ENCODE measurements around the gene QSOX2.

QSOX2 gene

GRCh38 chr9:136222166-136222905 is 23.3 kb downstream of the QSOX2 start:
- DNase-seq (ENCODE audit: low read depth), result no peak

GRCh38 chr9:136220017-136220729 is 25.4 kb downstream of the QSOX2 start:
- DNase-seq (ENCODE audit: low read depth), result no peak

- DNase-seq (ENCODE audit: low read depth), result no peak
These were observed 26.3 kb downstream of the QSOX2 start for GRCh38 chr9:136219276-136219675.

- DNase-seq (ENCODE audit: low read depth), result no peak
These were observed 26.9 kb downstream of the QSOX2 start for GRCh38 chr9:136218673-136219072.

- no peak for DNase-seq (ENCODE audit: low read depth)
These were observed 27.3 kb downstream of the QSOX2 start for GRCh38 chr9:136218271-136218670.

DNA sequence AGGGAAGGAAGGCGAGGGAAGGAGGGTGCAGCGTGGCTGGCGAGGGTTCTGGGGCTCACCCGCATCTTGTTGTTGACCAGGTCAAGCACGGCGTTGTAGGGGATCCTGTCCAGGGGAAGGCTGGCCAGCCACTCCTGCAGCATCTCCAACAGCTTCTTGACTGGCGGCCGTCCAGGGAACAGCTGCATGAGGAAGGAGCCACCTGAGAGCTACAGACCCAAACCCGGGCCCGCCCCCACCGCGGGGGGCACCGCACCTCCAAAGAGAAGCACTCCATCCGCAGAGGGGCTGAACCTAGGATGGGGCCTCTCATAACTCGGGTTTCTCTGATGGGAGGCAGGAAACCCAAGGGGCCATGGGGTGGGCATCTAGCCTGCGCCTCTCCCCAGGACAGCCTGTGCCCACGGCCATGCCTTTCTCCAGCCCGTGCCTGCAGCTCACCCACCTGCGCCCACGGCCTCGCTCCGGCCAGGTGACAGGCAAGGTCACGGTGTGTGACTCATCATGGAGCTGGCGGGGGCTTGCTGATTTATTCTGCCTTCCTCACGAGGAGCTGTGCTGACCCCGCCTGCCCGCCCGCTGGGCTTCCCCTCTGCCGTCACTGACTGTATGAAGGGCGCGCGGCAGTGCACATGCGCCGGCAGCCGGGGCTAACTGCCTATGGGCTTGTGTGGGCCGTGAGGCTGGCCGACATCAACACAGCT is 28.9 kb downstream of the QSOX2 start:
- DNase-seq (ENCODE audit: low read depth), result no peak

DNA sequence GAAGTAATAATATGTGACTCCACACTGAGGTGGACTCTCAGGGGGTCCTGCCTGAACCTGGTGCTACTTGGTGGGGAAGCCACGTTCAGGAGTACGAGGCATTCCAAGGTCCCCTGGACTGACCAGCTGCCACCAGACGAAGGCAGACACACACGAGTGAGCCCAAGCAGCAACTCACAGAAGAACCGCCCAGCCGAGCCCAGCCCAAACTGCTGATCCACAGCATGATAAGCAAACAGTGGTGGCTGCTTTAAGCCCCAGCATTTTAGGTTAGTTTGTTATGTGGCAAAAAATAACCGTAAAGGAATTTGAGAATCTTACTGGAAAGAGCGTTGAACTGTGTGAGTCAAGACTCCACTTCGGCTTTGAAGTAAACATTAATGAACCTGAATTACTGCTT is 31.9 kb downstream of the QSOX2 start:
- DNase-seq (ENCODE audit: low read depth), result no peak

DNA sequence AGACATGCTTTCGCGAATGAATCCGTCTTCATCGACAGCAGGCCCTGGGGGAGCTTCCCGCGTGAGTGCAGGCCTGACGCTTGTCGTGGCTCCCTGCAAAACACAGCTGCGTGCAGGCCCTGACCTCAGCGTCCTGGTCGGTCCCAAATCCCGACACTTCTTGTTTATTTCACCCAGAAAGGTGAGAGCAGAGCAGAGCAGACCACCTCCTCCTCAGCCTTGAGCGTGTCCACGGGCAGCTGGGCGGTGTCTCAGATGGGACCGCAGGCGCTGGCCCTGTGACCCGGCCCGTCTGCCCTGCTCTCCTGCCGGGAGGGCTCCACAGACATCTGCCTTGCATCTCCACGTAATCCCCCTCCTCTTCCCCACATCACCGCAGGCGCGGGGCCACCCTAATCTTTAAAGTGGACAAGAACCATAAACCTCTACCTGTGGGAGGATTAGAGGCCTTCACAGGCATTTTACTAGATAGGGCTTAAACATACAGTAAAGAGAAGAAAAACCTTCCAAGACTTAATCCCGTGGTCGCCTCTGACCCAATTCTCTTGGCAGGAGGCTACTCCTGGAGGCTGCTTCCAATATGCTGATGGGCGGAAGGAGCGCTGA is 33.2 kb downstream of the QSOX2 start:
- DNase-seq (ENCODE audit: low read depth), result no peak

GRCh38 chr9:136211441-136212344 is 33.9 kb downstream of the QSOX2 start:
- DNase-seq (ENCODE audit: low read depth), result no peak

- DNase-seq (ENCODE audit: low read depth), result no peak
These were observed 34.6 kb downstream of the QSOX2 start for GRCh38 chr9:136211006-136211405.

DNA sequence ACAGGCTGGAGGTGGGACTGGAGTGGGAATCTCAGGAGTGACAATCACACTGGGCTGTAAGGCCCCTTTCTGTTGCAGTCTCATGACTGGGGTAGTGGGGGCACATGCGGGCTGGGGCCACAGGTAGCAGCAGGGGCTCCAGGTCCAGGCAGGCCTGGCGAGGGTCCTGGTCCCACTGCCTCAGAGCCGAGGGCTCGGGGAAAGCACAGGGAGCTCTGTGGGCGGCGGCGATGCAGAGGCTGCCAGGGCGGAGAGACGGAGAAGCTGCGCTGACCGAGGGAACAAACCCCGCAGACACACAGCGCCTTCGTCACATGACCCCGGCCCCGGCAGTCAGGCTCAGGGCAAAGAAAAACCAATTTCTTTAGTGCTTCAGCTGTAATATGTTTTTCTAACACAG is 35.3 kb downstream of the QSOX2 start:
- DNase-seq (ENCODE audit: low read depth), result no peak

DNA sequence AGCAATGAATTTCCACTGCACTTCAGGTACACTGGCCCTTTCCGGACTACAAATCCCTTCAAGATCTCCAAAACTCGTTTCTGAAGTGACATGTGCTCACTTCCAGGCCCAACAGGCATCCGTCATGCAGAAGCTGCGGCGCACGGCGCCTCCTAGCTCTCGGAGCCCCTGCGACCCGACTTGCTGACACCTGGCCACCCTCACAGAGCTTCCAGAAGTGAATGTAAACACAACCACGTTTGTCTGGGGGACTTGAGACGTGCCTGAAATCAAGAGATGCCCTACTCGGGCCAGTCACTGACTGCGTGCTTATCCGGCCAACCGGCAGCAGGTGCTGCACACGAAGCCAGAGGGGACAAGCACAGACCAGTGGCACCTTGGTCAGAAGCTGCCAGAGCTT is 35.8 kb downstream of the QSOX2 start:
- DNase-seq (ENCODE audit: low read depth), result no peak

DNA sequence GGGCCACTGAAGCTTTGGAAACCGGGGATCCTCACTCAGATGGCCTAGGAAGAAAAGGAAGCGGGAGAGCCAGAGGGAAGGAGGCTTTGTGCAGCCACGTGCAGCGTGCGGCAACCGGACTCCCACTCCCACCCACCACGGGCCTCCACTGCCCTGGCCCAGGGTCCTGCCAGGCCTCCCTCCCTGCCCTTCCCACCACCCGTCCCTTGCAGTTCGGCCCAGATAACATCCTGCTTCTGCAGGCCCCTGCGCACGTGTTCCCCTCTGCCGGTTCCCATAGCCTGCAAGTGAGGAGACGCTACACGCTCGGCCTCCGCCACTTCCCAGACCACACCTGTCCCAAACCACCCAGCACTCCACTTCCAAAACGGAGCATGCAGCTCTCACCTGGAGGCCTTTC is 36.4 kb downstream of the QSOX2 start:
- DNase-seq (ENCODE audit: low read depth), result no peak

GRCh38 chr9:136208675-136209074 is 36.9 kb downstream of the QSOX2 start:
- DNase-seq (ENCODE audit: low read depth), result no peak

DNA sequence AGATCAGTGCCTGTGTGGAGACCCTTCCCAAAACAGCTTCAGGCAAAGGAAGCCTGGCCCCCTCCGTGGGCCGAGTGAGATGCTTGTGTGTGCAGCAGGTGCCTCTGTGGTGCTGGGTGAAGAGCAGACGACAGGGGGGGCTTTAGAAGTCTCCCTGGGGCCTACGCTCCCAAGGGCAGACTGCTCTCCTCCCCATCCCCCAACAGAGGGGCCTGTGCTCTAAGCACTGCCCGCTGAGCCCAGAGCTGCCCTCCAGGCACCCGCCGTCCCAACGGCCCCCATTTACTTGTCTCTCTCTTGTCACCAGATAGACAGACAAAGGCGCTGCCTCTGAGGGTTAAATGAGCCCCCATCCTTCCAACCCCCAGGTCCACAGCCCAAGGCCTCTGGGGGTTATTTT is 38.0 kb downstream of the QSOX2 start:
- DNase-seq (ENCODE audit: low read depth), result no peak

- DNase-seq (ENCODE audit: low read depth), result no peak
These were observed 38.9 kb downstream of the QSOX2 start for GRCh38 chr9:136206602-136207275.

DNA sequence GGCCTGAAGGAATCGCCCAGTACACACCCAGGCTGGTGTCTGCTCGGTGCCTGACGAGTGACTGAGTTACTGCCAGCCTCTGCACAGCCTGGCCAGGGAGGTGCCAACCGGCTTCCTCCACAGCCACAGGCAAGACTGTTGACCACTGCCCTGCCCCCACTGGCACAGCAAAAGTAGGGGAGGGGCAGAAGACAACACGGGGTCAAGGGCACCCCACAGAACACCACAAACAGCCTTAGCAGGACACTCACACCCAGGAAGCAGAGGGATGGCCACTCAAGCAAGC is 40.0 kb downstream of the QSOX2 start:
- no peak for DNase-seq (ENCODE audit: low read depth)

GRCh38 chr9:136204838-136205706 is 40.5 kb downstream of the QSOX2 start, which contains the start of gene LHX3:
Gene LHX3, minus strand, starts transcription at chr9:136205128. Its CDS starts 116 bp downstream, at chr9:136205012.
- DNase-seq (ENCODE audit: low read depth), result no peak

- DNase-seq (ENCODE audit: low read depth), result no peak
These were observed 41.3 kb downstream of the QSOX2 start for GRCh38 chr9:136204145-136204805.

Data from fibroblast of gingiva (primary cell).